Hippocampal formation (tissue), 2 donors: Measurements from ENCODE around the gene ZNF555.
A peak's percentile ranks its signal among the peaks of the same experiment; 100 is the strongest.
"Not testable (repeated sequence)": the region's sequence is repeated elsewhere in the genome, so short reads cannot be mapped to it uniquely, and the experiment has no call there.

Experiments used
- DNase-seq, 2 donors: peaks; one replicate each; lab custom pipeline; 2025; lab: John Stamatoyannopoulos, UW

ZNF555 gene

GRCh38 chr19:2867025-2867991 is 26.0 kb downstream of the ZNF555 start, which contains the start of gene ZNF556:
Gene ZNF556 (plus strand): TSS chr19:2867335. CDS start chr19:2867422, 87 bp downstream.
- DNase-seq: no peak

- no peak for DNase-seq
These were observed 28.3 kb downstream of the ZNF555 start for GRCh38 chr19:2869618-2870017.

- not testable (repeated sequence) for DNase-seq
These were observed 30.9 kb downstream of the ZNF555 start for GRCh38 chr19:2872175-2872574.

GRCh38 chr19:2877398-2878331 is 36.4 kb downstream of the ZNF555 start:
- no peak for DNase-seq

GRCh38 chr19:2883686-2884439 is 42.6 kb downstream of the ZNF555 start:
- no peak for DNase-seq

GRCh38 chr19:2885736-2886135 is 44.5 kb downstream of the ZNF555 start:
- DNase-seq: no peak

GRCh38 chr19:2887391-2887914 is 46.2 kb downstream of the ZNF555 start:
- DNase-seq: peak in 1 of 2 donors; percentile 88

GRCh38 chr19:2888731-2889224 is 47.5 kb downstream of the ZNF555 start:
- DNase-seq: no peak

GRCh38 chr19:2890531-2890930 is 49.3 kb downstream of the ZNF555 start:
- DNase-seq: not testable (repeated sequence)

- no peak for DNase-seq
These were observed 55.4 kb downstream of the ZNF555 start for GRCh38 chr19:2896694-2897093.

GRCh38 chr19:2900296-2901252 is 59.3 kb downstream of the ZNF555 start, which contains the start of gene ZNF57:
Gene ZNF57 (plus strand): TSS chr19:2900928. CDS start chr19:2901046, 118 bp downstream.
- DNase-seq: peak; percentile 98 to 99

- DNase-seq: no peak
These were observed 61.4 kb downstream of the ZNF555 start for GRCh38 chr19:2902590-2903218.

GRCh38 chr19:2903326-2903725 is 62.1 kb downstream of the ZNF555 start:
- DNase-seq: not testable (repeated sequence)

- no peak for DNase-seq
These were observed 64.7 kb downstream of the ZNF555 start for GRCh38 chr19:2905918-2906519.

GRCh38 chr19:2906631-2907195 is 65.4 kb downstream of the ZNF555 start:
- no peak for DNase-seq
